Gastrocnemius medialis (tissue), 4 donors: ENCODE measurements around the gene CDKN2AIPNL. TPM values are rescaled to one million over a fixed set of nuclear protein-coding genes. Genes with fewer than 3 reads are reported as not detected.

Experiments
- ATAC-seq, 2 donors: fragments of 150-250 bp; one replicate each; pipeline ENCODE4 v1.9.1; 2016
- DNase-seq, 2 donors: peaks; one replicate each; pipeline ENCODE4 v3.0.0-alpha.2; 2019
- H3K27ac ChIP-seq, 4 donors: fragments of 200-600 bp; sonication (generic); 1 replicate in 1 of 4; 2 replicates in 3 of 4; pipeline ENCODE4 v1.5.1; 2016 to 2018; ENCODE audit warnings: mild to moderate bottlenecking in 2 of 4, moderate library complexity in 1 of 4
- H3K27me3 ChIP-seq, 3 donors: fragments of 200-600 bp; sonication (generic) in 2 of 3; 1 replicate in 1 of 3; 2 replicates in 2 of 3; pipeline versions ENCODE4 v1.5.1 to v1.6.0; 2016 to 2019; ENCODE audit warnings: mild to moderate bottlenecking in 1 of 3, moderate library complexity in 1 of 3
- H3K36me3 ChIP-seq, 2 donors: fragments of 200-600 bp; sonication (generic) in 1 of 2; one replicate each; pipeline ENCODE4 v1.5.1; 2017 to 2018
- H3K4me1 ChIP-seq, 2 donors: fragments of 200-600 bp; sonication (generic) in 1 of 2; one replicate each; pipeline ENCODE4 v1.5.1; 2016 to 2017; ENCODE audit warnings: mild to moderate bottlenecking in 2 of 2
- H3K4me3 ChIP-seq, 4 donors: fragments of 200-600 bp; sonication (generic) in 3 of 4; 1 replicate in 1 of 4; 2 replicates in 3 of 4; pipeline ENCODE4 v1.5.1; 2016 to 2019; ENCODE audit warnings: mild to moderate bottlenecking in 2 of 4
- H3K9me3 ChIP-seq, 3 donors: fragments of 200-600 bp; sonication (generic) in 2 of 3; 1 replicate in 1 of 3; 2 replicates in 2 of 3; pipeline ENCODE4 v1.5.1; 2016 to 2019
- POLR2A ChIP-seq, 2 donors: fragments of 450-650 bp; IDR thresholded peaks; one replicate each; pipeline ENCODE4 v1.6.1; 2017; ENCODE audit warnings: antibody characterized with exemption in 2 of 2, mild to moderate bottlenecking in 2 of 2, moderate library complexity in 2 of 2
- in situ Hi-C, 4 donors: fragments of 200-750 bp; cut with MboI; loops; one replicate each; pipeline versions ENCODE4 v1.15.0 to v1.8.0; 2017; ENCODE audit warnings: low sequenced_read_pairs in 4 of 4
- intact Hi-C: fragments of 100-400 bp; cut with DNase I; formaldehyde crosslinking; loops from one replicate; pipeline ENCODE4 v1.15.1; 2023; ENCODE audit warnings: low total_unique reads
- total RNA-seq, 4 donors: library from RNA; depleted of rRNA; stranded (reverse); fragments of >200 nt; gene quantifications; one replicate each; pipeline versions ENCODE4 v1.1.0 to v1.2.3, GENCODE V29; 2016
- TF ChIP-seq, protein P1 (sequence below), 5 experiments: fragments of 450-650 bp in 3 of 5; fragments of 200-600 bp in 2 of 5; sonication (generic) in 2 of 5; IDR thresholded peaks in 4 of 5; conservative IDR thresholded peaks in 1 of 5; 1 replicate in 4 of 5; 2 replicates in 1 of 5; pipeline ENCODE4 v1.5.1; 2016 to 2019; ENCODE audit warnings: antibody characterized with exemption in 5 of 5, mild to moderate bottlenecking in 3 of 5, moderate library complexity in 3 of 5

The CDKN2AIPNL gene
- total RNA-seq, 4 donors from 2014 or later: 23.6 to 58.5 (median 37.4) TPM

DNA sequence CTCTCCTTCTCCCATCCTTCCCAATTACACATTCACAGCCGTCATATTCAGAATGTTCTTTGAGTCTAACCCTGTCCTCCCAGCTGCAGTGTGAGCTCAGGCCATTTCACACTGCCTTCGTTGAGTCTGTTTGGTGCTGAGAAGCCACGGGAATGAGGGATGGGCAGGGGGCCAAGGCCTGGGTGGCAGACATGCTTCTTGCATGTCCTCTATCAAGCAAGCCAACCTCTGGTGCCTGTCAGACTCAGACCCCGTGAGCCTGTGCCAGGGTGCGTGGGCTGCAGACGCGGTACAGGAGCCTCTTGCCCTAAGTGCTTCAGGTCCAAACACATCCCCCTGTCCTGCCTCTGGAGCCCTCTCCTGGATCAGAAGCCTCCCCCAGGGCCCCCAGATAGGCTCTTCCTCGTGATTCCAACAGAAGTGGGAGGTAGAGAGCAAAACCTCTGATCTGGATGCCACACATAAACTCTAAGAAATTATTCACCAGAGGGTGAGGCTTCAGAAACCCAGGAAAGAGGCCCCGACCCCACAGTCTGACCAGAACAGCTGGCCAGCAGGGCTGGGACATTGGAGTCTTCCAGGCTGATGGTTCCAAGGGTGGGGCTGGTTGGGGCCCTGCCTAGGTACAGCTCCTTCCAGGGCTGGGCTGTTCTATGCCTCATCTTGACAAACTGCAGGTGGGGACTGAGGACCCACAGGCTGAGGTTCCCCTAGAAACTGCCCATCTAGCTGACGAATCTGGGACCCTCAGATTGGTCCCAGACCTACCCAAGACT is 46.7 kb upstream of the CDKN2AIPNL start:
- Histone ChIP-seq H3K27me3 (no peaks in the 10 kb centered on the region), H3K4me3 (no peak overlapping the region), H3K4me1 (peaks cover 29 to 33% of the 10 kb centered on the region in 2 donors), H3K36me3 (no peaks in the 10 kb centered on the region), H3K27ac (peak overlapping the region; percentile 75 to 99 (median 78)), H3K9me3 (no peaks in the 10 kb centered on the region)
- in situ Hi-C loops: no loop called here
- intact Hi-C loops: no loop called here
- peak in 1 of 2 donors; percentile 4 for TF ChIP-seq POLR2A (IDR thresholded peaks at IDR 0.05)
- TF ChIP-seq, protein P1, sequence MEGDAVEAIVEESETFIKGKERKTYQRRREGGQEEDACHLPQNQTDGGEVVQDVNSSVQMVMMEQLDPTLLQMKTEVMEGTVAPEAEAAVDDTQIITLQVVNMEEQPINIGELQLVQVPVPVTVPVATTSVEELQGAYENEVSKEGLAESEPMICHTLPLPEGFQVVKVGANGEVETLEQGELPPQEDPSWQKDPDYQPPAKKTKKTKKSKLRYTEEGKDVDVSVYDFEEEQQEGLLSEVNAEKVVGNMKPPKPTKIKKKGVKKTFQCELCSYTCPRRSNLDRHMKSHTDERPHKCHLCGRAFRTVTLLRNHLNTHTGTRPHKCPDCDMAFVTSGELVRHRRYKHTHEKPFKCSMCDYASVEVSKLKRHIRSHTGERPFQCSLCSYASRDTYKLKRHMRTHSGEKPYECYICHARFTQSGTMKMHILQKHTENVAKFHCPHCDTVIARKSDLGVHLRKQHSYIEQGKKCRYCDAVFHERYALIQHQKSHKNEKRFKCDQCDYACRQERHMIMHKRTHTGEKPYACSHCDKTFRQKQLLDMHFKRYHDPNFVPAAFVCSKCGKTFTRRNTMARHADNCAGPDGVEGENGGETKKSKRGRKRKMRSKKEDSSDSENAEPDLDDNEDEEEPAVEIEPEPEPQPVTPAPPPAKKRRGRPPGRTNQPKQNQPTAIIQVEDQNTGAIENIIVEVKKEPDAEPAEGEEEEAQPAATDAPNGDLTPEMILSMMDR (IDR thresholded peaks at IDR 0.05 in 4 of 5, conservative IDR thresholded peaks at IDR 0.05 in 1 of 5): no peak
- ATAC-seq (peak; percentile 68 to 77), DNase-seq (peak; percentile 67 to 82)

DNA sequence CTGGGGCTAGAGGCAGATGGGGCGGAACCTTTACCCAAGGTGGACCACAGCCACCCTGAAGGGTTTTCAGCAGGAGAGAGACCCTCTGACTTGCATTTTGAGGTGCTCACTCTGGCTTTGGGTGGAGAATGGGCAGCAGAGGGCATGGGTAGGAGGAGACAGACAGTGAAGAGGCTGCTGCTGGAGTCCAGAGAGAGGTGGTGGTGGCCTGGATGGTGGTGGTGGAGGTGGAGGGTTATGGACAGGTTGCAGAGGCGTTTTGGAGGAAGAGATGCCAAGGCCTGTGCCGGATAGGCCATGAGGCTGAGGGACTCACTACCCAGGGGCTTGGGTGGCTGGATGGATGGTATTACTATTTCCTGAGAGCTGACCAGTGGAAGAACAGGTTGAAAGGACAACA is 46.1 kb upstream of the CDKN2AIPNL start:
- Histone ChIP-seq H3K36me3 (no peaks in the 10 kb centered on the region), H3K4me3 (no peak overlapping the region), H3K27ac (peak overlapping the region; percentile 75 to 99 (median 78)), H3K4me1 (peaks cover 29 to 32% of the 10 kb centered on the region in 2 donors), H3K27me3 (no peaks in the 10 kb centered on the region), H3K9me3 (no peaks in the 10 kb centered on the region)
- in situ Hi-C loops (no loop called here), intact Hi-C loops (no loop called here)
- TF ChIP-seq, protein P1 (IDR thresholded peaks at IDR 0.05 in 4 of 5, conservative IDR thresholded peaks at IDR 0.05 in 1 of 5): no peak
- no peak for TF ChIP-seq POLR2A (IDR thresholded peaks at IDR 0.05)
- no peak for ATAC-seq
- DNase-seq: no peak

DNA sequence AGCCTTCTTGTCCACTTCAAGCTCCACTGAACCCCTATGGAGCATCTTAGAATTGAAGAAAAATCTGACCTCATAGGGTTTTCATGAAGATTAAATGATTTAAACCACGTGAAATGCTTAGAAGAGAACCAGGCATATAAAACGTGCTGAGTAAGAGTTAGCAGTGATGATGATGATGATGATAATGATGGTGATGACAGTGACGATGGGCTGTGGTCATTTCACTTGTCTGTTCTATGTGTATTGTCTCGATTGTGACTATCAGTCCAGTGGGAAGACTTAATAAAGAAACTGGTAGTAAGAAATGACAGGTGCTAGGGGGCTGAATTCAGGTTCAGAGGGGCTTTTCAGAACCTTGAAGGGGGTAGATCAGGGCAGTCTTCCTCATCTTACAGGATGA is 45.1 kb upstream of the CDKN2AIPNL start:
- Histone ChIP-seq H3K4me3 (no peak overlapping the region), H3K36me3 (no peaks in the 10 kb centered on the region), H3K27ac (no peak overlapping the region), H3K27me3 (no peaks in the 10 kb centered on the region), H3K4me1 (peaks cover 27 to 29% of the 10 kb centered on the region in 2 donors), H3K9me3 (no peaks in the 10 kb centered on the region)
- in situ Hi-C loops: no loop called here
- no peak for DNase-seq
- TF ChIP-seq, protein P1 (IDR thresholded peaks at IDR 0.05 in 4 of 5, conservative IDR thresholded peaks at IDR 0.05 in 1 of 5): no peak
- TF ChIP-seq POLR2A (IDR thresholded peaks at IDR 0.05): no peak
- intact Hi-C loops: no loop called here
- no peak for ATAC-seq

DNA sequence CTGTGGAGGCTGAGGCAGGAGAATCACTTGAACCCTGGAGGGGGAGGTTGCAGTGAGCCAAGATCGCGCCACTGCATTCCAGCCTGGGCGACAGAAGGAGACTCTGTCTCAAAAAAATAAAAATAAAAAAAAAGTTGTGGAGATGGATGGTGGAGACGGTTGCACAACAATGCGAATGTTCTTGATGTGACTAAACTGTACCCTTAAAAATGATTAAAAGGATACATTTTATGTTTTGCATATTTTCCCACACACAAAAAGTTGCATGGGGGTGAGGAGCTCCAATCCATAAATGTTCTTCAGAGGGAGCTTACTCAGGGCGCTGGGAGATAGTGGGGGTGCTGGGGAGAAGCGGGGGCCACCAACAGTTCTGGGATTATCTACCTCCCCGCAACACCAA is 43.8 kb upstream of the CDKN2AIPNL start:
- DNase-seq (no peak), ATAC-seq (no peak)
- Histone ChIP-seq H3K27me3 (no peaks in the 10 kb centered on the region), H3K4me1 (peaks cover 32 to 35% of the 10 kb centered on the region in 2 donors), H3K4me3 (no peak overlapping the region), H3K27ac (no peak overlapping the region), H3K36me3 (no peaks in the 10 kb centered on the region), H3K9me3 (no peaks in the 10 kb centered on the region)
- intact Hi-C loops (no loop called here), in situ Hi-C loops (no loop called here)
- no peak for TF ChIP-seq POLR2A (IDR thresholded peaks at IDR 0.05)
- TF ChIP-seq, protein P1 (IDR thresholded peaks at IDR 0.05 in 4 of 5, conservative IDR thresholded peaks at IDR 0.05 in 1 of 5): no peak
